ENCODE measurements around the gene MTCL3.

Gene MTCL3

DNA sequence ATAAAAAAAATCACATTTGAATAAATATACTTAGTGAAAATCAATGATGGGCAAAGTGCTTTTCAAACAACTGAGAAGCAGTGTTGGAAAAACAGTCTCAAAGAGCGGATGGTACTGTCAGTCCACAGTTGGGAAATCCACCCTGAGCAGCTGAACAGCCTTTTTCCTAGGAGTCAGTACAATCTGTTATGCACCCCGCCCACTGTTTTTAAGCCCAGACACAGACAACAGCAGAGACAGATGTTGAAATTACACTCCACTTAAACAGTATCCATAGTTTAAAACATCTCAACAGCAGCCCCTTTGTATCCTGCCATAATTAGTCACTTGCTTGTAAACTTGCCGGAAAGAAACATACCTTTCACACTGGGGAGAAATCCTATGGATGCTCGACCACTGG lies 60.3 kb downstream of the MTCL3 start:
- Histone ChIP-seq H3K27ac (ENCODE audit: low read length) (no peak overlapping the region), H3K36me3 (ENCODE audit: control insufficient read depth, insufficient read depth, low read length) (no peaks in the 10 kb centered on the region), H3K4me1 (ENCODE audit: control insufficient read depth, insufficient read depth, low read length) (no peaks in the 10 kb centered on the region), H3K4me3 (ENCODE audit: low read depth in 2 of 2, low read length in 2 of 2) (no peak overlapping the region), H3K9me3 (ENCODE audit: control insufficient read depth, insufficient read depth, low read depth, low read length) (no peaks in the 10 kb centered on the region), H3K27me3 (ENCODE audit: control insufficient read depth, insufficient read depth, low read length) (no peaks in the 10 kb centered on the region)
- intact Hi-C loops (cut with micrococcal nuclease; ENCODE audit: unreplicated experiment): no loop called here
- no peak for DNase-seq (ENCODE audit: low read depth, low spot score)
- in situ Hi-C loops (cut with HindIII; ENCODE audit: low pct_unique_long_range_greater_than_20kb, low sequenced_read_pairs): no loop called here
- ATAC-seq: no peak
- no TSS peak for BruUV-seq (replicated peaks)
- ChIA-PET CTCF (no interaction called here), POLR2A (no interaction called here)
- TF ChIP-seq, protein P1, sequence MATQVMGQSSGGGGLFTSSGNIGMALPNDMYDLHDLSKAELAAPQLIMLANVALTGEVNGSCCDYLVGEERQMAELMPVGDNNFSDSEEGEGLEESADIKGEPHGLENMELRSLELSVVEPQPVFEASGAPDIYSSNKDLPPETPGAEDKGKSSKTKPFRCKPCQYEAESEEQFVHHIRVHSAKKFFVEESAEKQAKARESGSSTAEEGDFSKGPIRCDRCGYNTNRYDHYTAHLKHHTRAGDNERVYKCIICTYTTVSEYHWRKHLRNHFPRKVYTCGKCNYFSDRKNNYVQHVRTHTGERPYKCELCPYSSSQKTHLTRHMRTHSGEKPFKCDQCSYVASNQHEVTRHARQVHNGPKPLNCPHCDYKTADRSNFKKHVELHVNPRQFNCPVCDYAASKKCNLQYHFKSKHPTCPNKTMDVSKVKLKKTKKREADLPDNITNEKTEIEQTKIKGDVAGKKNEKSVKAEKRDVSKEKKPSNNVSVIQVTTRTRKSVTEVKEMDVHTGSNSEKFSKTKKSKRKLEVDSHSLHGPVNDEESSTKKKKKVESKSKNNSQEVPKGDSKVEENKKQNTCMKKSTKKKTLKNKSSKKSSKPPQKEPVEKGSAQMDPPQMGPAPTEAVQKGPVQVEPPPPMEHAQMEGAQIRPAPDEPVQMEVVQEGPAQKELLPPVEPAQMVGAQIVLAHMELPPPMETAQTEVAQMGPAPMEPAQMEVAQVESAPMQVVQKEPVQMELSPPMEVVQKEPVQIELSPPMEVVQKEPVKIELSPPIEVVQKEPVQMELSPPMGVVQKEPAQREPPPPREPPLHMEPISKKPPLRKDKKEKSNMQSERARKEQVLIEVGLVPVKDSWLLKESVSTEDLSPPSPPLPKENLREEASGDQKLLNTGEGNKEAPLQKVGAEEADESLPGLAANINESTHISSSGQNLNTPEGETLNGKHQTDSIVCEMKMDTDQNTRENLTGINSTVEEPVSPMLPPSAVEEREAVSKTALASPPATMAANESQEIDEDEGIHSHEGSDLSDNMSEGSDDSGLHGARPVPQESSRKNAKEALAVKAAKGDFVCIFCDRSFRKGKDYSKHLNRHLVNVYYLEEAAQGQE (IDR thresholded peaks at IDR 0.05; ENCODE audit: insufficient read depth in 1 of 2, low read depth in 2 of 2, low read length in 1 of 2): no peak
- TF ChIP-seq SIN3A (IDR thresholded peaks at IDR 0.05; ENCODE audit: borderline replicate concordance, insufficient read depth, low read depth, low read length) (no peak), TCF7L2 (IDR thresholded peaks at IDR 0.05; ENCODE audit: low read depth, low read length) (no peak), POLR2AphosphoS5 (IDR thresholded peaks at IDR 0.05; ENCODE audit: low read depth, low read length) (no peak)
- TF ChIP-seq, protein P2, sequence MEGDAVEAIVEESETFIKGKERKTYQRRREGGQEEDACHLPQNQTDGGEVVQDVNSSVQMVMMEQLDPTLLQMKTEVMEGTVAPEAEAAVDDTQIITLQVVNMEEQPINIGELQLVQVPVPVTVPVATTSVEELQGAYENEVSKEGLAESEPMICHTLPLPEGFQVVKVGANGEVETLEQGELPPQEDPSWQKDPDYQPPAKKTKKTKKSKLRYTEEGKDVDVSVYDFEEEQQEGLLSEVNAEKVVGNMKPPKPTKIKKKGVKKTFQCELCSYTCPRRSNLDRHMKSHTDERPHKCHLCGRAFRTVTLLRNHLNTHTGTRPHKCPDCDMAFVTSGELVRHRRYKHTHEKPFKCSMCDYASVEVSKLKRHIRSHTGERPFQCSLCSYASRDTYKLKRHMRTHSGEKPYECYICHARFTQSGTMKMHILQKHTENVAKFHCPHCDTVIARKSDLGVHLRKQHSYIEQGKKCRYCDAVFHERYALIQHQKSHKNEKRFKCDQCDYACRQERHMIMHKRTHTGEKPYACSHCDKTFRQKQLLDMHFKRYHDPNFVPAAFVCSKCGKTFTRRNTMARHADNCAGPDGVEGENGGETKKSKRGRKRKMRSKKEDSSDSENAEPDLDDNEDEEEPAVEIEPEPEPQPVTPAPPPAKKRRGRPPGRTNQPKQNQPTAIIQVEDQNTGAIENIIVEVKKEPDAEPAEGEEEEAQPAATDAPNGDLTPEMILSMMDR (IDR thresholded peaks at IDR 0.05): no peak

DNA sequence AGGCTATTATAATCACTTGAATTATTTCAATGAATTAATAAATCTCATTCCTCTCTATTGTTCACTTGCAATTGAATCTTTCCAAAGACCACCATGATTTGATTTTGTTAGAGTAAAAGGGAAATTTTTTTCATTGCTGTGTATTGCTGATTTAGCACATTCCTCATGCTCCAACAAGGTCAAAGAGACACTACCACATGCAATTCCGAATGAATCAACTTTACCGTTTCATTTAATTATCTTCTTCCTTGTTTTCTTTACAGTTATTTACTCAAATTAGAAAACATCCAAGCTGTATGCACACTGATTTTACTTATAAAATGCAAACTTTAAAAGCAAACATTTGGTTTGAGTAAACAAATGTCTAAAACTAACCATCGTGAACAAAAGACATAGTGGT lies 60.9 kb downstream of the MTCL3 start:
- Histone ChIP-seq H3K27ac (ENCODE audit: low read length) (no peak overlapping the region), H3K27me3 (ENCODE audit: control insufficient read depth, insufficient read depth, low read length) (no peaks in the 10 kb centered on the region), H3K36me3 (ENCODE audit: control insufficient read depth, insufficient read depth, low read length) (no peaks in the 10 kb centered on the region), H3K4me1 (ENCODE audit: control insufficient read depth, insufficient read depth, low read length) (no peaks in the 10 kb centered on the region), H3K9me3 (ENCODE audit: control insufficient read depth, insufficient read depth, low read depth, low read length) (no peaks in the 10 kb centered on the region), H3K4me3 (ENCODE audit: low read depth in 2 of 2, low read length in 2 of 2) (no peak overlapping the region)
- ChIA-PET CTCF (no interaction called here), POLR2A (no interaction called here)
- TF ChIP-seq POLR2AphosphoS5 (IDR thresholded peaks at IDR 0.05; ENCODE audit: low read depth, low read length): no peak
- TF ChIP-seq SIN3A (IDR thresholded peaks at IDR 0.05; ENCODE audit: borderline replicate concordance, insufficient read depth, low read depth, low read length): no peak
- TF ChIP-seq, protein P1 (IDR thresholded peaks at IDR 0.05; ENCODE audit: insufficient read depth in 1 of 2, low read depth in 2 of 2, low read length in 1 of 2): no peak
- TF ChIP-seq TCF7L2 (IDR thresholded peaks at IDR 0.05; ENCODE audit: low read depth, low read length): no peak
- TF ChIP-seq, protein P2 (IDR thresholded peaks at IDR 0.05): no peak
- intact Hi-C loops (cut with micrococcal nuclease; ENCODE audit: unreplicated experiment): no loop called here
- BruUV-seq (replicated peaks): no TSS peak
- ATAC-seq (no peak), DNase-seq (ENCODE audit: low read depth, low spot score) (no peak)
- in situ Hi-C loops (cut with HindIII; ENCODE audit: low pct_unique_long_range_greater_than_20kb, low sequenced_read_pairs): no loop called here
